GM18520 (cell line): ENCODE measurements around the gene GNG2.

ENCODE experiments used
- ATAC-seq: cut with Tn5 transposase; IDR thresholded peaks from one replicate; pipeline ENCODE4 v1.9.1; 2021; ENCODE audit not compliant: unreplicated experiment

Gene GNG2

DNA sequence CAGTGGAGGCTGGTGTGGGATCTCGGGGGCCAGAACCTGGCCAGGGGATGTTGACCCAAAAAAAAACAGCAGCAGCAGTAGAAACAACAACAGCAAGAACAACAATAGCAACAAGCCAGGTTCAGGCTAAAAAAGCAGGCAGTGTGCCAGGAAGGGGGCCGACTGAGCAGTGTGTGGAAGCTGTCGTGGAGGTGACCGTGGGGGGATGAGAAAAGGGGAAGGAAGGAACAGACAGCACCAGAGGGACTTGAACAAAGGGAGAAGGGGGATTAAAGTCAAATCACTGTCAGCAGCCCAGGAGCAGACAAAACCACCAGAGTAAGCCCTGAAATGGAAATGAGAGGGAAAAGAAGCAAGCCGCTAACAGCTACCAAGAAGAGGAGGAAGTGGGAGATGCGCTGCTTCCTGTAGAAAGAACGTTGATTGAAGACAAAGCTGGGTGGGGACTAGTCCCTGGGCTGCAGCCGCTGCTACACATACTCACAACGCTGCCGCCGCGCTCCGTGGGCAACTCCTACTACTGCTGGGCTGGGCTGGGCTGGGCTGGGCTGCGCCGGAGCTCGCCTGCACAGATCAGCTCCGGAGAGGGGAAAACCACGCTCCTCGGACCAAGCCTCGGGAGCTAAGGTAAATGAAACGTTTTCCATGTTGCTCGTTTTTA is at the start of gene GNG2:
GNG2 (plus strand) TSS at position 449 of the 661 bp plus-strand sequence. CDS start 90,067 bp downstream, outside the sequence.
- peak; percentile 74 for ATAC-seq

DNA sequence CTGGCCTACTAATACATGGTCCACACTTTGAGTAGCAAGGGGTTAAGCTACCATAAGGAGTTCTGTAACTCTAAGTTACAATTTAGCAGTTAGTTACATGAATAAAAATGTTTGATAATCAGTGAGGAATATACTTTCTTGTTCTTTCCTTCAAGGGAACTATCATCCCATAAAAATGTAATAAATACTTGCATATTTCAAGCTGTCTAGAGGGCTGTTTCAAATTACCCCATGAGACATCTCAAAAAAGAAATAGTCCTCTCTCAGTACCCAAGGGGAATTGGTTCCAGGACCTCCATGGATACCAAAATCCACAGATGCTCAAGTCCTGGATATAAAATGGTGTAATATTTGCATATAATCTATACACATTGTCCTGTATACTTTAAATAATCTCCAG is 48.7 kb upstream of the GNG2 start:
- no peak for ATAC-seq

DNA sequence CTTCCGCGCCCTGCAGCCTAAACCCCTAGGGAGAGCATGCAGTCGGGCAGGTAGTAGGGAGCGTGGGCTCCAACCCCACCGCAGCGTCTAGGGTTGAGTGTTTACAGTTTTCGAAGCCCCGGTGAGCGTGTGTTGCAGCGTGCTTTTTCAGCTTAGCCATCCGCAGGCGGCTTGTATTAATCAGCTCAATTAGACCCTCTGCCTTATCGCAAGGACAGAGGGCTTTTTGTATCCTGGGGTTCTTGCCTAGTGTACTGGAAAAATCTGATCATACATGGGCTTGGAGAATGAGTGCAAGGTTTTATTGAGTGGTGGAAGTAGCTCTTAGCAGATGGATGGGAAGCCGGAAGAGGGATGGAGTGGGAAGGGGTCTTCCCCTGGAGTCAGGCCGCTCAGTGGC is 44.4 kb upstream of the GNG2 start:
- no peak for ATAC-seq

DNA sequence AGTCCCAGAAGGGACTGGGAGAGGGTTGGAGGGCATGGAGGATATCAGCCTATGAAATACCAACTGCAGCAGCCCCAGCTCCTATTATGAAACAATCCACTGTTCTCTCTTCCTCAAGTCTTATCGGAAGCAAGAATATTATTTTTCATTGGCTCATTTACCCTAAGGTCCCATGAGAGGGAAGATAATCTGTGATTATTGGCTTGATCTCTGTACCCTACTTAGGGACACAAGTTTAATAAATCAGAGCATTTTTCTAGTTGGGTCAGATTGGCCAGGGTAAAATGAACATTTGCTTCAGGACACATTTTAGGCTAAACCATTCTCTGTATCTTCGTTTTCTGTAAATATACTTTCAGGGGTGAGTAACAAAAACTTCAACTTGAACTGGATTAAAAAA is 43.1 kb upstream of the GNG2 start:
- no peak for ATAC-seq

DNA sequence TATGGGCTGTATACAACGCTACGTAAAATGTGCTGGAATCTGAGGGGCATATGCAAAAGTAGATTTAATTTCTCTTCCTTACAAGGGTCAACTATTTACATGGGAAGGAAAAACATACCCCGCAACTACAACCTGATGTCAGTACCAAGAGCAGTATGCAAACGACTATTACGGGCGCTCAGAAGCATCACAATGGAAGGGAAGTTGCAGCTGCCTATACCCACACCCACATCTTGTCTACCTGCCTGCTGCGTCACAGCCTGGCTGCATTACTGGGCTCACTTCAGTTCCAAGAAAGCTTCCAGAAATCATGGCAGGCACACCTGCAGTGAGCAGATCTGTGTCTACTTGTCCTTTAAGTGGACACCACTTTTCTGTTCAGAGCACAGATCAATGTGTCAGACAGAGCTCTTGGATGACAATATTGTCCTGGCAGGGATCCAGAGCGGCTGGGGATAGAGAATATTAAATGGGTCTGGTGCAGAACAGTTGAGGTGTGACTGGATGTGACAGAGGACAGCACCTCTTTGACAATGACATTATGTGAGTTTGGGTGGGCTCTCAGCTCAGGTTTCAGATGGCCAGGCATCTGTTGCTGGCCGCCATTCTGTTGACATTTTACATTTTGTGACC is 41.5 kb upstream of the GNG2 start:
- ATAC-seq = no peak

DNA sequence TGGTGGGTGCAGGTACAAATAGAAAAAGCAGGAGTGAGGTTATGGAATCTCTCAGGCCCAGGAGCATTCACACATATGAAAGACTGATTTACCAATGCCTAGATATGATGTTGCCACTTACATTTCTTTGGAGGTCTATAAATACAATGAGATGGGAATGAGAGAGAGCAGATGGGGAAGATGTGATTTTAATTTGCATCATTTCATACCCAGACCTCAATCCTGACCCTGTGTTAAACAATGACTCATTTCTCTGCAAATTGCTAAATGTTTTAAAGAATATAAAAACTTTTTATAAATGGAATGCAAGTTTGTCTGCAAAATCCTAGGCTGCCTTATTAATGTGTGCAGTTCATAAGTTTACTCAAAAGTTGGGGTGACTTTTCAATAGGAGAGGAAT is 38.6 kb upstream of the GNG2 start:
- ATAC-seq = no peak

DNA sequence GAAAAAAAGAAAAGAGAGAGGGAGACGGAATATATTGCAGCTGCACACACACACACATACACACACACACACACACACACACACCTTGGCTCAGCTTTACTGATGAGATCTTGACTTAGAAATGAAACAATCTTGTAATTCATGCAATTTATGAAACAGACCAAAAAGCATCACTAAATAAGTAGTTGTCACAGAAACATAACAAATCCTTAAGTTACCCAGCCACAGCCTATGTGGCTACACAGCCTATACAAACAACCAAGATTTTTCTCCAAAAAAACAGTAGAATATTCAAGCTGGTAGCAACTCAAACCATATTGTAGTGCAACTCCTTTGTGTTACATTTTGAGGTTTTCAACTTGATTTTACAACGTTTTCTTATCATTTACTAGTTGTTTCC is 37.9 kb upstream of the GNG2 start:
- ATAC-seq = no peak

DNA sequence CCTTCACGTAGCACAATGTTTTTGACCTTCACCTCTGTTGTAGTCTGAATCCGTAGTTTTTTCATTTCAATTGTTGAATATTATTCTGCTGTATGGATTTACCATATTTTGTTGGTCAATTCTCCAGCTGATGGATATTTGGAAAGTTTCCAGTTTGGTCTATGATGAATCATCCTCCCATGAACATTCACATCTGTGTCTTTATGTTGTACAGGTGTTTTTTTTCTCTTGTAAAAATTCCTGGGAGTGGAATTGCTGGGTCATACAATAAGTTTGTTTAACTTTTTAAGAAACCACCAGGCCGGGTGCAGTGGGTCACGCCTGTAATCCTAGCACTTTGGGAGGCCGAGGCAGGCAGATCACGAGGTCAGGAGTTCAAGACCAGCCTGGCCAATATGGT is 36.7 kb upstream of the GNG2 start:
- no peak for ATAC-seq

DNA sequence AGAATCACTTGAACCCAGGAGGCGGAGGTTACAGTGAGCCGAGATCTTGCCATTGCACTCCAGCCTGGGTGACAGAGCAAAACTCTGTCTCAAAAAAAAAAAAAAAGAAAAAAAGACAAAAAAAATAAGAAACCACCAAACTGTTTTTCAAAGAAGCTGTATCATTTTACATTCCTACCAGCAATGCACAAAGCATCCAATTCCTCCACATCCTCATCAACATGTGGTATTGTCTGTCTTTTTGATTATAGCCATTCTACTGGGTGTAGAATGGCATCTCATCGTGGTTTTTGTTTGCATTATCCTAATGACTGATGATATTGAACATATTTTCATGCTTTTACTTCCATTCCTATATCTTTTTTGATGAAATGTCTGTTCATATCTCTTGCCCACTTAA is 36.2 kb upstream of the GNG2 start:
- no peak for ATAC-seq

DNA sequence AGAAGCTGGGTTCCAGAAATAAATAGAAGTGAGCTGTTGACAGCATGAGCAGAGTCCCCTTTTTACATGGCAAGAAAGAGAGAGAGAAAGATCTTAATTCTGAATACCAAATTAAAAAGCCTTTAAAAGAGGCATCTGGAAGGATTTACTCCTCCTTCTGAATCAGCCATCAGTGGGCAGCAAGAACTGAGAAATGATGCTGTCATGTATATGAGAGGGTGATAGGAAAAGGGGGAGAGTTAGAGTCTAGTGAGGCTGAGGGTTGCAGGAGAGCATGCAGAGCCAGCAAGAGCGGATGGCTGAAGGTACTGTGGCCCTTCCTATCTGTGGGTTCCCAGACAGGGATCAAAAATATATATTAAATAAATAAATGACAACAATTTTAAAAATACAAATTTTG is 34.5 kb upstream of the GNG2 start:
- no peak for ATAC-seq

DNA sequence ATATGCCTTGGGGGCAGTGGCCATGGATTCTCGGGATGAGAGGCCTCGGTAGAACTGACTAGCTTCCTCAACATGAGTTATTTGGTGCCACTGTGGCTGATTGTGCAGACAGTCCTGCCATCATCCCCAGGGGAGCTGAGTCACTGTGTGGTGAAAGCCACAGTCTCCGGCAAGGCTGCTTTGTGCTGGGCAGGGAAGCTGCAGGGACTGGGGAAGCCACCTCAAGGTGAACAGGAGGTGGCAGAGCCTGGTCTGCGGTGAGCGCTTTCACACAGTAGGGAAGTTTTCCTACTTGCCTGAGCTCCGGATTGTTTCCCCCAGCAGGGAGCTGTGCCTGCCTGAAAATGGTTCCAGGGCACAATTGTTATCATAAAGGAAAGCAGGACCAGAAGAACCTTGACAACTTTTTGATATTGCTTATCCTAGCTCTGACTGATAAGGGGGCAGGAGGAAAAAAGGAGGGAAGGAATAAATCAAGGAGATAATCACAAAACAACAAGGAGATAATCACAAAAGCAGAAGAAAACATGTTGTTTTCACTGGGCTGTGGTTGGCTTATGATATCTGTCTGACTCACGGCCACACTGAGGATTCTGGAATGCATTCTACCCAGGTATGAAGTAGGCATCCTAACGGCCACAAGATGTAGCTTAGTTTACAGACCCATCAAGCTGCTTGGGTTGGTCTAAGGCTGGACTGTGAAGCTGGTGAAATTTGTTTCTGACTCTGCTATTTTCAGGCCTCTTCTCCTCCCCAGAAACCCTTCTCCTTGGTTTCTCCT is 32.2 kb upstream of the GNG2 start:
- peak; percentile 93 for ATAC-seq

DNA sequence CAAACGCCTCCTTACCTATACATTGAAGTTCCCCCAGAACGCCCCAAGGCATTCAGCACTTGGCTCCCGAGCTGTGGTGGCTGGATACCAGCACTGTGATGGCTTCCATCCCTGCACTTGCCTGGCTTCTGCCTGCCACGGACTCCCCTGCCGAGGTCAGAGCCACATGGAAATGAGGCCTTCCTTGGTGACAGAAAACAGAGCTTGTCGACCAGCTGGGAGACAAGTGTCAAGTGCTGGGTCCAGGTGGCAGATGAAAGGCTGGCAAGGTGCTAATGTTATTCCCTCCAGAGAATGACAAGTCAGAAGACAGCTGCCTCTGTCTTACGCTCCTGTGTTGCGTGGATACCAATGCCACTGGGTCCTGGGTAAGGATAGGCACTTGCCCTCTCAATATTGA is 26.2 kb upstream of the GNG2 start:
- ATAC-seq = no peak

DNA sequence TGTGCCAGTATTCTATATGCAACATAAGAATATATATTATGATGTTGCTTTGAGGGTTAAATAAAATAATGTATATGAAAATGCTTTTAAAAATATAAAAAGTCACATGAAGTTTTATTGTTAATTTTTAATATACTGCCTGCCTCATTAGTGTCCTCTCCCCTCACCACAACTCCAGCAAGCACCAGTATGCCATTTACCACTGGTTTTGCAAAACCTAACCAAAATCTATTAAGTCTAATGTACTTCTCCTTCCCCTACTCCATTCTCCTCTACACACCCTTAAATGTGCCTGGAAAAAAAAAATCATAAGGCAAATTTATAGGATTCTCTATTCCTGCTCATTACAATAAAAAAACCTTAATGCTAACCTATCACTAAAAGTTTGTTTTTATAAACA is 24.0 kb upstream of the GNG2 start:
- ATAC-seq = no peak

DNA sequence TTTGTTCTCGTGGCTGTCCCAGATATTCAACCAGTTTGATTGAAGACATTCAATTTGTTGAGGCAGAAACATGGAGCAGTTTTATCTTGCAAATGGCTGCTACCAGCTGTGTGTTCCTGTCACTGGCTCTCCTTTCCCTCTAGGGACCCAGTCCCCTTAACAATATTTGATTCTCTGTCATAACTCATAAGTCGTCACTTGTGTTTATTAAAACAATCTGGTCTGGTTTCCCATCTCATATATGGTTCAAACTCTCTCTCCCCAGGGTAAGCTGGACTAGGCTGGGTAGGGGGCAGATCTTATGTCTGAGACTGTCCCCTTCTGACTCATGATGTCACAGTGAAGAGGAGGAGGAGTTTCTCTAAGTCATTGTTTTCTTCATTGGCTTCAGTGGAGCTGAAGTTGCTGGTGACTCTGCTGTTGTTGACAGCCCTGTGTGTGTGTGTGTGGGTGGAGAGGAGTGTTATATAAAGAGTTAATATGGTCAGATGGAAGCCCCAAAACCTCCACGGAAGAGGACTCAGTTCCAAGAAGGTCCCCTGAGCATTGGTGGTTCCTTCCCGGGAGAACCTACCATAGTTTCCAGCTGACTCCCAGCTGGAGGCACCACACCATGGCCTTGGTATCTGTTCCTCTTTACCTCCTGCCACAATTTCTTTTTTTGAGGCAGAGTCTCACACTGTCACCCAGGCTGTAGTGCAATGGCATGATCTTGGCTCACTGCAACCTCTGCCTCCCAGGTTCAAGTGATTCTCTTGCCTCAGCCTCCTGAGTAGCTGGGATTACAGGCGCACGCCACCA is 16.1 kb upstream of the GNG2 start:
- no peak for ATAC-seq

DNA sequence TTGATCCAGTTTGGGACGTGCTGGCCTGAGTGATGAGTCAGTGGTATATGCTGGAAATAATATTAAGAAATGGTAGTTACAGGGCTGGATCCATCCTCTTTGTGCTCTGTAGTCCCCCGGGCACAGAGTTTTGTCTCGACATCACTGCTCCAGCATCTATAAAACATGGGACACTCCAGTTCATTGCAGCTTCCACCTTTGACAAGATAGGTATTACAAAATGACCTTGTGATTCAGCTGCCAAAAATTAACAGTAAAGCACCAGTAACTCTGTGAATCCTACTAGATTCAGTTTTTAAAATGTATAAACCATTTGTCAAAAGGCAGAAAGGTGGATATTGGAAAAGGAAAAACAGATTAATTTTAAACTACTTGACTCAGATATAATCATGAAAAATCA is 14.6 kb upstream of the GNG2 start:
- ATAC-seq = no peak

DNA sequence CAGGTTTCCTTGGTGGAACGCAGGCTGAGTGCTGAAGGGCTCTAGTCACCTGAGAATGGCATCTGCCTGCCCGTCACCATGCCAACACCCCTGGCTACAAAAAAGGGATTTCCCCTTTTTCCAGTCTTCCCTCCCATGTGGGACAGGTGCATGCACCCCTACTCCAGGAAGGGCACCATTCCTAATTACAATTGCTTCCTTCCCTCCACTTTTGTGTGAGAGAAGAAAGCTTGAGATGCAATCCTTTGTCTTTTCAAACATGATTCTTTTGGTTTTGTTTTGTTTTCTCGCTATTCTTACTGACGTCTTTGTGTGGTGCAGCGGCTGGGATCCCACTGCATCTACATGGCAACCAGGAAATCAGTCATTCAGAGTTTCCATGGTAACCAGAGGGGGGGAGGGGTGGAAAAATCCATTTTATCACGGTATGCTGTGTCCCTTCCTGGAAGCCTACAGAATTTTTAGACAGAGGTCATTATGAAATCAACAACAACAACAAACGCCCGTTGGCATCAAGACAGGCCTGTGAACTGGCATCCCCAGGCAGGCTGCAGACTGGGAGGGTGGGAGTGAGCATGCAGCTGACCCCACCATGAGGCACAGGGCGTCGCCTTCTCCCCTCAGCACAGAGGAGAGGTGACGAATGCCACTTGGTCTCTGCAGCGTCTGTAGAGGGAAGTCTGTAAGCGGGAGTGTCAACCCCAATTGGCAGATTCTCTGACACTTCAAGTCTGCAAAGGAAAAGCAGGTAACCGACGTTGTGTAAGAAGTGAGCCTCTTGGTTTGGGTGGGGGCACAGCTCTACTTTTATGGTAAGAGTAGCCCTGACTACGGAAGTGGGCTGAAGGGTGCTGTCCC is 13.6 kb upstream of the GNG2 start:
- peak; percentile 54 for ATAC-seq

DNA sequence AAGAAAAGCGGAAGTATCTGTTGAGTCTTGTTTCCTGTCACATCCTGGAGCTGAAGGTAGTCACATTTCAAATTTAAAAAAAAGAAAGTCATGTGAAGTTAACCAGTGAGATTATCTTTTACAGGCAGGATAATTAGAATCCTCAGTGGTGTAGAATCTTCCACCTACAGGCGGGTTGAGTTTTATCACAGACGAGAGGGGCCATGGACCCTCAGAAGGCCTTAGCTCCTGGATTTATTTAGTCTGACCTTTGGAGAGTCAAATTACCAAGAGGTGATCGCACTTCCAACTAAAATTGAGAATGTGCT is 13.0 kb upstream of the GNG2 start:
- ATAC-seq = no peak

DNA sequence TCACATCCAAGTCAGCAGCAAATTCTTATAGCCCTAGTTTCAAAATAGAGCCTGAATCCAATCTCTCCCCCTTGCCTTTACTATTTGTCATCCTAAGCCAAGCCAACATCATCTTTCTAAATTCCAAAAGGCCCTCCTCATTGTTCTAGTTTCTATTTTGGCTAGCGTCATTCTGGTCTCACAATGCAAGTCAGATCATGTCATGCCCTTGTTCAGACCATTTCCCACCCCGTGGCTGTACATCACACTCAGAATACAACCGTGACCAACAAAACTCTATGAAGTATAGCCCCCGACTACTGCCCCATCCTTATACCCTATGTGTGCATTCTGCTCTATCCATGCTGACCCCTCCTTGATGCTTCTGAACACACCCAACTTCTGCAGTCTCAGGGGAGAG is 12.3 kb upstream of the GNG2 start:
- ATAC-seq = no peak

DNA sequence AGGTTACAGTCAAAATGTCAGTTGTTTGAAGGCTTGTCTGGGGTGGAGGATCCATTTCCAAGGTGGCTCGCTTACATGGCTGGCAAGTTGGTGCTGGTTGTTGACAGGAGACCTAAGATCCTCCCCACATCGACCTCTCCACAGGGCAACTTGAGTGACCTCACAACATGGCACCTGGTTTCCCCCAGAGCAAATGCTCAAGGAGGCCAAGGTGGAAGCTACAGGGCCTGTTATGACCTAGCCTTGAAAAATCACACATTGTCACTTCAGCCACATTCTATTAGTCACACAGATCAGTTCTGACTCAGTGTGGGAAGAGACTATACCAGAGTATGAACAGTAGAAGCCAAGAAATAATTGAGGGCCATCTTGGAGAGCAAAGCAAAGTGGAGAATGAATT is 11.3 kb upstream of the GNG2 start:
- ATAC-seq = peak; percentile 40

DNA sequence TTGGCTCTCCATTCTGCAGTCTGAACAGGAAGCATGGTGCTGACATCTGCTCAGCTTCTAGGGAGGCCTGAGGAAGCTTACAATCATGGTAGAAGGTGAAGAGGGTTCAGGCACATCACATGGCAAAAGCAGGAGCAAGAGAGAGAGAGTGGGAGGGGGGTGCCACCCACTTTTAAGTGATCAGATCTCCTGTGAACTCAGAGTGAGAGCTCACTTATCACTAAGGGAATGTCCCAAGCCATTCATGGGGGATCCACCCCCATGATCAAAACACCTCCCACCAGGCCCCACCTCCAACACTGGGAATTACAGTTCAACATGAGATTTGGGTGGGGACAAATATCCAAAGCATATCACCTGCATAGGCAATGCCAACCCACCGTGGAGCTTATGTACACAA is 9.8 kb upstream of the GNG2 start:
- no peak for ATAC-seq

DNA sequence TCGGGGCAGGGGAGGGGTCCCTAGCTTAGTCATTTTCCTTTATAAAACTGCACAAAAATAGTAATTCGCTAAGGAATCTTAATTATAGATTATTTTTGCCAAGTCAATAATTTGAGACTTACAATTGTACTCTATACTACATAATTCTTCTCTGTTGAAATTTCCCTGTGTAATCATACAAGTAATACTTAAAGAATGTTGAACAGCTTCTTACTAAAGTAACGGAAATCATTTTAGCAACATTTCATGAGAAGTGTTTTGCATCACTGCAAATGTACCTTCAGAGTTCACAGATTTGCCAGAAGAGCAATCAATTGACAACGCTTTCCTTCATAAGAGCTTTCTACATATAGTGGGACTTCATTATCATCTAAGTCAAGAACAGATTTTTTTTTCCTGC is 7.9 kb upstream of the GNG2 start:
- no peak for ATAC-seq
